Activated CD8-positive, alpha-beta memory T cell treated with anti-CD3 and anti-CD28 coated beads, Interleukin-2, amount 50 U/mL, for 1 hour (primary cell): Measurements from ENCODE around the gene GCFC2.
"Not testable (repeated sequence)": the region's sequence is repeated elsewhere in the genome, so short reads cannot be mapped to it uniquely, and the experiment has no call there.

Experiments used
- DNase-seq: peaks from one replicate; pipeline ENCODE4 v3.0.0-alpha.2; 2020; ENCODE audit errors: extremely low read depth

GCFC2 gene

GRCh38 chr2:75710577-75711253 is at the start of gene GCFC2:
Gene GCFC2 (minus strand): TSS chr2:75710915. CDS start chr2:75710855, 60 bp downstream.
- DNase-seq: peak; percentile 54

GRCh38 chr2:75752828-75753227 is 42.1 kb upstream of the GCFC2 start:
- DNase-seq: no peak

- no peak for DNase-seq
Observed at GRCh38 chr2:75751824-75752468, 41.2 kb upstream of the GCFC2 start.

GRCh38 chr2:75751360-75751759 is 40.6 kb upstream of the GCFC2 start:
- DNase-seq: no peak

- DNase-seq: no peak
Observed at GRCh38 chr2:75737961-75738360, 27.2 kb upstream of the GCFC2 start.

- DNase-seq: no peak
Observed at GRCh38 chr2:75736276-75736675, 25.6 kb upstream of the GCFC2 start.

GRCh38 chr2:75729861-75730260 is 19.1 kb upstream of the GCFC2 start:
- no peak for DNase-seq

- no peak for DNase-seq
Observed at GRCh38 chr2:75728614-75729419, 18.1 kb upstream of the GCFC2 start.

GRCh38 chr2:75722687-75723086 is 12.0 kb upstream of the GCFC2 start:
- no peak for DNase-seq

GRCh38 chr2:75720525-75720924 is 9.8 kb upstream of the GCFC2 start:
- no peak for DNase-seq

- no peak for DNase-seq
Observed at GRCh38 chr2:75719616-75720015, 8.9 kb upstream of the GCFC2 start.

- DNase-seq: no peak
Observed at GRCh38 chr2:75716406-75716805, 5.7 kb upstream of the GCFC2 start.

GRCh38 chr2:75711590-75711989 is 875 bp upstream of the GCFC2 start:
- DNase-seq: not testable (repeated sequence)

- no peak for DNase-seq
Observed at GRCh38 chr2:75710220-75710576, 517 bp downstream of the GCFC2 start.

- no peak for DNase-seq
Observed at GRCh38 chr2:75709297-75709696, 1.4 kb downstream of the GCFC2 start.

- no peak for DNase-seq
Observed at GRCh38 chr2:75707901-75708300, 2.8 kb downstream of the GCFC2 start.

- DNase-seq: no peak
Observed at GRCh38 chr2:75705921-75706320, 4.8 kb downstream of the GCFC2 start.

- no peak for DNase-seq
Observed at GRCh38 chr2:75703589-75704287, 7.0 kb downstream of the GCFC2 start.

- DNase-seq: no peak
Observed at GRCh38 chr2:75702593-75702992, 8.1 kb downstream of the GCFC2 start.

- no peak for DNase-seq
Observed at GRCh38 chr2:75698918-75699317, 11.8 kb downstream of the GCFC2 start.

GRCh38 chr2:75688196-75688595 is 22.5 kb downstream of the GCFC2 start:
- no peak for DNase-seq

- not testable (repeated sequence) for DNase-seq
Observed at GRCh38 chr2:75683430-75683829, 27.3 kb downstream of the GCFC2 start.
